Common myeloid progenitor, CD34-positive (primary cell): ENCODE measurements around the gene UGT1A6.

Source experiments
- CTCF ChIA-PET: fragments of 350-600 bp; sonication (Branson Sonifier 250); formaldehyde crosslinking; loops from one replicate; lab custom pipeline; 2021; ENCODE audit warnings: antibody characterized with exemption; lab: Charles Lee
- POLR2A ChIA-PET: fragments of 350-600 bp; sonication (Branson Sonifier 250); formaldehyde crosslinking; loops from one replicate; lab custom pipeline; 2021; ENCODE audit warnings: antibody characterized with exemption; lab: Charles Lee
- DNase-seq, 3 donors: peaks; one replicate each; pipeline versions ENCODE4 v3.0.0 to v3.0.0-alpha.2; 2013
- H3K27ac ChIP-seq, 2 experiments: 1 replicate in 1 of 2; 2 replicates in 1 of 2; pipeline ENCODE4 v1.7.0; 2013; ENCODE audit warnings: inconsistent platforms in 2 of 2, low read length in 2 of 2, mild to moderate bottlenecking in 2 of 2, low read depth in 1 of 2, moderate library complexity in 1 of 2; ENCODE audit not compliant: severe bottlenecking in 2 of 2, insufficient read depth in 1 of 2, poor library complexity in 1 of 2
- H3K27me3 ChIP-seq, 5 experiments: replicated peaks in 2 of 5; 1 replicate in 3 of 5; 2 replicates in 2 of 5; pipeline versions ENCODE4 v1.6.1 to v1.7.0; 2013; ENCODE audit warnings: low read length in 4 of 5, mild to moderate bottlenecking in 2 of 5, moderate library complexity in 2 of 5, inconsistent platforms in 1 of 5; ENCODE audit not compliant: insufficient read depth in 5 of 5, control insufficient read depth in 4 of 5
- H3K36me3 ChIP-seq, 4 experiments: 1 replicate in 2 of 4; 2 replicates in 2 of 4; pipeline versions ENCODE4 v1.6.1 to v1.7.0; 2013; ENCODE audit warnings: low read length in 3 of 4, control low read depth in 1 of 4, mild to moderate bottlenecking in 1 of 4; ENCODE audit not compliant: control insufficient read depth in 4 of 4, insufficient read depth in 4 of 4
- H3K4me1 ChIP-seq, 4 experiments: 1 replicate in 3 of 4; 2 replicates in 1 of 4; pipeline versions ENCODE4 v1.6.1 to v1.7.1; 2013; ENCODE audit warnings: low read length in 3 of 4, mild to moderate bottlenecking in 3 of 4, control low read depth in 1 of 4, inconsistent platforms in 1 of 4, moderate library complexity in 1 of 4; ENCODE audit not compliant: control insufficient read depth in 4 of 4, insufficient read depth in 4 of 4; ENCODE audit errors: control extremely low read depth in 1 of 4
- H3K4me3 ChIP-seq, 7 experiments: 1 replicate in 4 of 7; 2 replicates in 3 of 7; pipeline versions ENCODE4 v1.5.1 to v1.7.0; 2013; ENCODE audit warnings: mild to moderate bottlenecking in 7 of 7, low read length in 6 of 7, moderate library complexity in 6 of 7, inconsistent platforms in 2 of 7, low read depth in 2 of 7, control low read depth in 1 of 7; ENCODE audit not compliant: insufficient read depth in 4 of 7, control insufficient read depth in 1 of 7; ENCODE audit errors: extremely low read depth in 1 of 7
- H3K9me3 ChIP-seq, 5 experiments: 1 replicate in 4 of 5; 2 replicates in 1 of 5; pipeline versions ENCODE4 v1.6.1 to v1.7.1; 2013; ENCODE audit warnings: low read length in 4 of 5, mild to moderate bottlenecking in 2 of 5, inconsistent platforms in 1 of 5, low read depth in 1 of 5, moderate library complexity in 1 of 5; ENCODE audit not compliant: control insufficient read depth in 4 of 5, insufficient read depth in 2 of 5; ENCODE audit errors: control extremely low read depth in 1 of 5
- WGBS: methylation state at CpG from one replicate; pipeline ENCODE4 v1.1.5; 2013; ENCODE audit not compliant: insufficient coverage; 5-methylcytosine and 5-hydroxymethylcytosine counted together

The UGT1A6 gene

DNA sequence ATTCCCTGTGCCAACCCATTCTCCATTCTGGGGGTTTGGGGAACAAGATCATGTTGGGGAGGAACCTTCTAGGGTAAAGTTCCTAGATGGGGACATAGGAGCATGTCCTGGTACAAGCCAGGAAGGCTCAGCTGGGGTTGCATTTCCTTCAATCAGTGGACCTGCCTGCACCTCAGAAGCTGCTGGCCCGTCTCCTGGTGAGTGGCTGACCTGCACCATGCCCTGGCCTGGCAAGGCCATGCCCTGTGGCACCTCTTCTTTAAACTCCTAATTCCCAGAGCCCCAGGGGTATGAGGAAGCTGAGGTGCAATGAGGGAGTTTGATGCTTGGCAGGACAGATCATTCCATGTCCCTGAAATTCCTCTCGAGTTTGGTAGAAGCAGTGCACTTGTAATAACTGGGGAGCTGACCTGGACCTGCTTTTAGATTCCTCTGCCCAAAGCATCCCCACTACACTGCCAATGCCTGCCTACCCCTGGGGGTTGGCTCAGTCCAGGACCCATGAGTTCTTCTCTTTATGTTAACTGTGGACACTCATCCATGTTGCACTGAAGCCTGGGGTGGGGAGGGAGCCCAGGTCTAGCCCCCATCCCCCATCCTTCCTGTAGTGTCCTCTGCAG is 110.7 kb downstream of the UGT1A6 start:
- no peaks in the 10 kb centered on the region for H3K9me3 ChIP-seq
- WGBS, result 89% methylated on average over 2 of the region's 2 CpGs
- POLR2A ChIA-PET, result no interaction called here
- no peak overlapping the region for H3K27ac ChIP-seq
- no peak overlapping the region for H3K4me3 ChIP-seq
- CTCF ChIA-PET, result no interaction called here
- peaks cover 0 to 6% (median 3%) of the 10 kb centered on the region in 5 experiments for H3K27me3 ChIP-seq
- no peaks in the 10 kb centered on the region for H3K36me3 ChIP-seq
- no peaks in the 10 kb centered on the region for H3K4me1 ChIP-seq
- no peak for DNase-seq

GRCh38 chr2:233803994-233804393 is 111.3 kb downstream of the UGT1A6 start:
- no peaks in the 10 kb centered on the region for H3K9me3 ChIP-seq
- DNase-seq, result no peak
- no peak overlapping the region for H3K4me3 ChIP-seq
- no peak overlapping the region for H3K27ac ChIP-seq
- WGBS, result 60% methylated on average over 3 of the region's 8 CpGs
- ChIA-PET CTCF (interaction anchor here (0.9 kb wide), 1 partner anchor 9 kb away, joined by 4 read pairs; no protein-coding TSS in a partner anchor), POLR2A (no interaction called here)
- H3K4me1 ChIP-seq, result no peaks in the 10 kb centered on the region
- peaks cover 0 to 6% (median 3%) of the 10 kb centered on the region in 5 experiments for H3K27me3 ChIP-seq
- no peaks in the 10 kb centered on the region for H3K36me3 ChIP-seq

DNA sequence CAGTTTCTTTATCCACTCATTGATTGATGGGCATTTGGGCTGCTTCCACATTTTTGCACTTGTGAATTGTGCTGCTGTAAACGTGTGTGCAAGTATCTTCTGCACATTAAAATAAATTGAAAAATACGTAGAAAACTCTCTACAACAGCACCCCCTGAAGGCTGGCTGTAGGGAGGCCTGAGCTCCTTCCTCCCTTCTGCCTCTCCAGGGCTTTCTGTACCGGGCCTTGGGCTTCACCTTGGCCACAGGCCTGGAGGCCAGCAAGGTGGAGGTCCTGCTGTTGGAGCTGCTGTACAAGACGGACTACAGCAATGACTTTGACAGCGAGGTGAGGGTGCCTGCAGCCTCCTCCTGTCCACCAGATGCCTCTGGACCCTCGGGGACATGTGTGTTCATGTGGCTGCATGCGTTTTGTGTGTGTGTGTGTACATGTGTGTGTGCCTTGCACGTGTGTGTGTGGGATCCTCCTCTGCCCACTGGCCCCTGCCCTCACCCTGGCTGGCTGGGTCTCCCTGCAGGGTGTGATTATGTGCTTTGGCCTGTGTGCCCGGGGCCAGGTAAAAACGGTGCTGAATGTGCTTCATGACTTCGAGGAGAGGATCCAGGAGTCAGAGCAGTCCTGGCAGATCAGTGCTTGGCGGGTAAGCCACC is 114.7 kb downstream of the UGT1A6 start:
- POLR2A ChIA-PET, result no interaction called here
- Histone ChIP-seq H3K4me3 (no peak overlapping the region), H3K9me3 (no peaks in the 10 kb centered on the region), H3K4me1 (no peaks in the 10 kb centered on the region), H3K27ac (no peak overlapping the region), H3K27me3 (peaks cover 0 to 7% (median 4%) of the 10 kb centered on the region in 5 experiments), H3K36me3 (no peaks in the 10 kb centered on the region)
- CTCF ChIA-PET, result no interaction called here
- DNase-seq, result no peak
- WGBS, result 89% methylated on average over 11 of the region's 12 CpGs

- no peak overlapping the region for H3K27ac ChIP-seq
- peaks cover 0 to 6% (median 4%) of the 10 kb centered on the region in 5 experiments for H3K27me3 ChIP-seq
- ChIA-PET CTCF (no interaction called here), POLR2A (interaction anchor here (0.6 kb wide), 1 partner anchor 270 kb away, joined by 3 read pairs; no protein-coding TSS in a partner anchor)
- no peaks in the 10 kb centered on the region for H3K4me1 ChIP-seq
- no peak for DNase-seq
- no peak overlapping the region for H3K4me3 ChIP-seq
- H3K9me3 ChIP-seq, result no peaks in the 10 kb centered on the region
- 81% methylated on average over 8 of the region's 10 CpGs for WGBS
- H3K36me3 ChIP-seq, result no peaks in the 10 kb centered on the region
Observed at GRCh38 chr2:233807966-233808935, 115.6 kb downstream of the UGT1A6 start.

- DNase-seq, result no peak
- H3K9me3 ChIP-seq, result no peaks in the 10 kb centered on the region
- H3K4me3 ChIP-seq, result no peak overlapping the region
- H3K36me3 ChIP-seq, result no peaks in the 10 kb centered on the region
- H3K4me1 ChIP-seq, result no peaks in the 10 kb centered on the region
- POLR2A ChIA-PET, result no interaction called here
- CTCF ChIA-PET, result no interaction called here
- WGBS, result 99% methylated on average over 5 of the region's 6 CpGs
- H3K27ac ChIP-seq, result no peak overlapping the region
- H3K27me3 ChIP-seq, result peaks cover 0 to 7% (median 3%) of the 10 kb centered on the region in 5 experiments
Observed at GRCh38 chr2:233810385-233810784, 117.7 kb downstream of the UGT1A6 start.

DNA sequence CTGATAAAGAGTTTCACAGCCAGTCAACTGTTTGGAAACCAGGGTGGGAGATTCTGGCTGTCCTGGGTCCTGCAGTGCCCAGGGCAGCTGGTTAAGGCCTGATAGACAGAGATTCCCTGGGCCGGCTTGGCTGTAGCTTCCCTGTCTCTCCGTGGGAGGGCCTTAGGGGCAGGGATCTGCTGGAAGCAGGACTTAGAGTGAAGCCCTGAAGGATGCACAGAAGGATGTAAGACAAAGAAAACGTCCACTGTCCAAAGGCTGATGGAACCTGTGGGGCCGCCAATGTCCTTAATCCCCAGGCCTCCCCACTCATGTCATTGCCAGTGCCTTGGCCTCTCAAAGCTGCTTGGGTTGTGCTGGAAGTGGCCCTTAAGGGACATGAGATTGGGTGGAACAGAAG is 118.4 kb downstream of the UGT1A6 start:
- no peak for DNase-seq
- no peak overlapping the region for H3K27ac ChIP-seq
- H3K4me3 ChIP-seq, result no peak overlapping the region
- H3K9me3 ChIP-seq, result no peaks in the 10 kb centered on the region
- H3K4me1 ChIP-seq, result no peaks in the 10 kb centered on the region
- CTCF ChIA-PET, result no interaction called here
- 84% methylated on average over 4 of the region's 4 CpGs for WGBS
- H3K27me3 ChIP-seq, result peaks cover 0 to 7% (median 3%) of the 10 kb centered on the region in 5 experiments
- no peaks in the 10 kb centered on the region for H3K36me3 ChIP-seq
- POLR2A ChIA-PET, result no interaction called here
